HEK293 (cell line): ENCODE data around the gene MECR.

Experiments used
- CTCF ChIP-seq: fragments of 450-650 bp; formaldehyde crosslinking; IDR thresholded peaks from 2 replicates; pipeline ENCODE4 v1.5.1; 2016; ENCODE audit warnings: missing biosample characterization, missing genetic modification characterization
- PRDM1 ChIP-seq: fragments of 450-650 bp; formaldehyde crosslinking; IDR thresholded peaks from 2 replicates; pipeline ENCODE4; 2016; ENCODE audit warnings: missing biosample characterization, missing genetic modification characterization
- ZNF274 ChIP-seq, 2 experiments: fragments of 200-500 bp in 1 of 2; fragments of 450-650 bp in 1 of 2; sonication (Bioruptor generic) in 1 of 2; formaldehyde crosslinking in 1 of 2; IDR thresholded peaks; 2 replicates each; pipeline versions ENCODE4 v1.5.1 to v1.6.1; 2014 to 2016; ENCODE audit warnings: borderline replicate concordance in 1 of 2, inconsistent platforms in 1 of 2, low read length in 1 of 2, missing biosample characterization in 1 of 2, missing genetic modification characterization in 1 of 2
- ZNF416 ChIP-seq: fragments of 450-650 bp; formaldehyde crosslinking; IDR thresholded peaks from 2 replicates; pipeline ENCODE4 v1.5.1; 2016; ENCODE audit warnings: missing biosample characterization, missing genetic modification characterization
- ZNF76 ChIP-seq: fragments of 450-650 bp; formaldehyde crosslinking; IDR thresholded peaks from 2 replicates; pipeline ENCODE4; 2016; ENCODE audit warnings: low read depth, missing biosample characterization, missing genetic modification characterization, borderline replicate concordance

GRCh38 chr1:29251164-29252124 is 20.7 kb upstream of the MECR start:
- no peak for TF ChIP-seq ZNF274 (IDR thresholded peaks at IDR 0.05; ENCODE audit: low read length)
- TF ChIP-seq ZNF274 (tag by site-specific recombination; IDR thresholded peaks at IDR 0.05; ENCODE audit: borderline replicate concordance), result no peak
- no peak for TF ChIP-seq ZNF76 (tag by site-specific recombination)
- TF ChIP-seq ZNF416 (tag by site-specific recombination), result no peak
- TF ChIP-seq CTCF (tag by site-specific recombination), result no peak
- TF ChIP-seq PRDM1 (tag by site-specific recombination), result no peak
